Loucy (cell line): ENCODE data around the gene ZNF124.

Experiments
- EZH2phosphoT487 ChIP-seq: fragments of 200-600 bp; IDR thresholded peaks from 2 replicates; pipeline ENCODE4 v1.6.1; 2018; ENCODE audit warnings: antibody characterized with exemption, mild to moderate bottlenecking, moderate library complexity, borderline replicate concordance
- TF ChIP-seq, protein P1 (sequence below): fragments of 200-600 bp; sonication (generic); conservative IDR thresholded peaks from 2 replicates; pipeline ENCODE4 v1.5.1; 2014; ENCODE audit warnings: mild to moderate bottlenecking, antibody characterized with exemption, low read length

DNA sequence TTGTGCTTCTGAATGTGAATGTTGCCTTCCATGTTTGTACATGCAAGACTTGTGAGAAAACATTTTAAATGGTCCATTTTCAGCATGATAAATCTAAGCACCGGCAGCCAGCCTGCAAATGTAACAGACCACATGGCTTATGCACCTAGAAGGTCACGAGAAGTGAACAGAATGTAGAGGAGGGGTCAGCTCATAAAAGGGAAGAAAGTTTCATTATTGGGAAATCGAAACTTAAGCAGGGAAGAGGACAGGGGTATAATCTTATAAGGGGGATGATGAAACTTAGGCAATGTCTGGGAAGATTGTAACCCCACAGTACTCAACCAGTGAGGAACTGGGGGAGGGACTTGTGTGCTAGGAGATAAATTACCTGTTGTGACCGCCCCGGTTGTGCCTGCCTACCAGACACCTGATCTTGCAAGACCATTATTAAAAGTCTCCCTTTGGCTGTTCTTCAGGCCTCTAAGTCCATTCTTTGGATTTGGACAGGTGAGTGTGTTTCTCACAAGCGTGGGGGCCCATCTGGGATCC is 46.4 kb upstream of the ZNF124 start:
- TF ChIP-seq, protein P1, sequence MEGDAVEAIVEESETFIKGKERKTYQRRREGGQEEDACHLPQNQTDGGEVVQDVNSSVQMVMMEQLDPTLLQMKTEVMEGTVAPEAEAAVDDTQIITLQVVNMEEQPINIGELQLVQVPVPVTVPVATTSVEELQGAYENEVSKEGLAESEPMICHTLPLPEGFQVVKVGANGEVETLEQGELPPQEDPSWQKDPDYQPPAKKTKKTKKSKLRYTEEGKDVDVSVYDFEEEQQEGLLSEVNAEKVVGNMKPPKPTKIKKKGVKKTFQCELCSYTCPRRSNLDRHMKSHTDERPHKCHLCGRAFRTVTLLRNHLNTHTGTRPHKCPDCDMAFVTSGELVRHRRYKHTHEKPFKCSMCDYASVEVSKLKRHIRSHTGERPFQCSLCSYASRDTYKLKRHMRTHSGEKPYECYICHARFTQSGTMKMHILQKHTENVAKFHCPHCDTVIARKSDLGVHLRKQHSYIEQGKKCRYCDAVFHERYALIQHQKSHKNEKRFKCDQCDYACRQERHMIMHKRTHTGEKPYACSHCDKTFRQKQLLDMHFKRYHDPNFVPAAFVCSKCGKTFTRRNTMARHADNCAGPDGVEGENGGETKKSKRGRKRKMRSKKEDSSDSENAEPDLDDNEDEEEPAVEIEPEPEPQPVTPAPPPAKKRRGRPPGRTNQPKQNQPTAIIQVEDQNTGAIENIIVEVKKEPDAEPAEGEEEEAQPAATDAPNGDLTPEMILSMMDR, result no peak
- TF ChIP-seq EZH2phosphoT487, result no peak
